Neural progenitor cell (in vitro differentiated cells): ENCODE results near the gene CDK16. TPM values are rescaled to one million over a fixed set of nuclear protein-coding genes. Genes with fewer than 3 reads are reported as not detected.

ENCODE experiments used
- DNase-seq: peaks from one replicate; pipeline ENCODE4 v3.0.0-alpha.2; 2016; ENCODE audit warnings: low spot score
- H2AFZ ChIP-seq: fragments of 200-600 bp; sonication (generic); replicated peaks from 2 replicates; pipeline ENCODE4 v1.6.1; 2016; ENCODE audit warnings: antibody characterized with exemption
- H3F3A ChIP-seq: fragments of 200-600 bp; sonication (generic); 2 replicates; pipeline ENCODE4 v1.6.1; 2016; ENCODE audit warnings: antibody characterized with exemption, low read depth
- H3K27ac ChIP-seq: fragments of 200-600 bp; sonication (generic); 2 replicates; pipeline ENCODE4 v1.5.1; 2016; ENCODE audit warnings: mild to moderate bottlenecking
- H3K27me3 ChIP-seq: fragments of 200-600 bp; sonication (generic); 2 replicates; pipeline ENCODE4 v1.6.1; 2016; ENCODE audit warnings: mild to moderate bottlenecking, moderate library complexity
- H3K36me3 ChIP-seq: fragments of 200-600 bp; sonication (generic); 2 replicates; pipeline ENCODE4 v1.5.1; 2016
- H3K4me1 ChIP-seq: fragments of 200-600 bp; sonication (generic); 2 replicates; pipeline ENCODE4 v1.6.1; 2016; ENCODE audit warnings: mixed run types
- H3K4me2 ChIP-seq: fragments of 200-600 bp; sonication (generic); 2 replicates; pipeline ENCODE4 v1.6.1; 2016
- H3K4me3 ChIP-seq: fragments of 200-600 bp; sonication (generic); 2 replicates; pipeline ENCODE4 v1.5.1; 2016
- H3K79me2 ChIP-seq: fragments of 200-600 bp; sonication (generic); 2 replicates; pipeline ENCODE4 v1.6.1; 2016; ENCODE audit warnings: low read depth
- H3K9ac ChIP-seq: fragments of 200-600 bp; sonication (generic); 2 replicates; pipeline ENCODE4 v1.6.1; 2016
- H3K9me3 ChIP-seq: fragments of 200-600 bp; sonication (generic); 2 replicates; pipeline ENCODE4 v1.5.1; 2016; ENCODE audit warnings: low read depth
- H4K20me1 ChIP-seq: fragments of 200-600 bp; sonication (generic); 2 replicates; pipeline ENCODE4 v1.6.1; 2016; ENCODE audit warnings: low read depth
- H3K27ac Mint-ChIP-seq: 3 replicates; pipeline ENCODE4 v1.8.0; 2021; ENCODE audit warnings: mixed read lengths
- H3K27me3 Mint-ChIP-seq: 2 replicates; pipeline ENCODE4 v1.8.0; 2022; ENCODE audit warnings: low read depth, mild to moderate bottlenecking, inconsistent platforms, moderate library complexity, mixed read lengths; ENCODE audit not compliant: insufficient read depth
- H3K36me3 Mint-ChIP-seq: 3 replicates; pipeline ENCODE4 v1.8.0; 2021; ENCODE audit warnings: mixed read lengths
- H3K4me1 Mint-ChIP-seq: 3 replicates; pipeline ENCODE4 v1.8.0; 2021; ENCODE audit warnings: mixed read lengths
- H3K4me3 Mint-ChIP-seq: 3 replicates; pipeline ENCODE4 v1.8.0; 2021; ENCODE audit warnings: mild to moderate bottlenecking, moderate library complexity, mixed read lengths
- H3K9me3 Mint-ChIP-seq: 3 replicates; pipeline ENCODE4 v1.8.0; 2020; ENCODE audit warnings: mixed read lengths
- EZH2 ChIP-seq: fragments of 200-600 bp; sonication (generic); IDR thresholded peaks from 2 replicates; pipeline ENCODE4 v1.6.1; 2017; ENCODE audit warnings: antibody characterized with exemption, mild to moderate bottlenecking, moderate library complexity
- EZH2phosphoT487 ChIP-seq: fragments of 200-600 bp; sonication (generic); IDR thresholded peaks from 2 replicates; pipeline ENCODE4 v1.6.1; 2017; ENCODE audit warnings: antibody characterized with exemption
- total RNA-seq: library from RNA; depleted of rRNA; stranded (reverse); fragments of >200 nt; gene quantifications from 2 replicates; pipeline ENCODE4 v1.2.3, GENCODE V29; 2015; ENCODE audit warnings: low replicate concordance
- TF ChIP-seq, protein P1 (sequence below): fragments of 200-600 bp; sonication (generic); IDR thresholded peaks from 2 replicates; pipeline ENCODE4 v1.5.1; 2017; ENCODE audit warnings: antibody characterized with exemption, mild to moderate bottlenecking

The CDK16 gene
- total RNA-seq, 1 donor from 2014 or later: 166 TPM

GRCh38 chrX:47181301-47181700 is 37.2 kb upstream of the CDK16 start:
- Histone ChIP-seq H3F3A (no peaks in the 10 kb centered on the region), H3K4me1 (no peaks in the 10 kb centered on the region), H2AFZ (no peak overlapping the region), H3K27ac (no peak overlapping the region), H3K4me3 (no peak overlapping the region), H3K79me2 (no peaks in the 10 kb centered on the region), H3K4me2 (no peak overlapping the region), H3K9me3 (no peaks in the 10 kb centered on the region), H3K36me3 (no peaks in the 10 kb centered on the region), H4K20me1 (no peaks in the 10 kb centered on the region), H3K27me3 (no peaks in the 10 kb centered on the region), H3K9ac (no peak overlapping the region)
- Mint-ChIP-seq H3K27ac (no peak overlapping the region), H3K36me3 (peaks cover 17% of the 10 kb centered on the region), H3K27me3 (peaks cover 6% of the 10 kb centered on the region), H3K4me3 (no peak overlapping the region), H3K4me1 (no peaks in the 10 kb centered on the region), H3K9me3 (peaks cover 11% of the 10 kb centered on the region)
- DNase-seq: no peak
- TF ChIP-seq EZH2 (no peak), EZH2phosphoT487 (no peak)
- TF ChIP-seq, protein P1, sequence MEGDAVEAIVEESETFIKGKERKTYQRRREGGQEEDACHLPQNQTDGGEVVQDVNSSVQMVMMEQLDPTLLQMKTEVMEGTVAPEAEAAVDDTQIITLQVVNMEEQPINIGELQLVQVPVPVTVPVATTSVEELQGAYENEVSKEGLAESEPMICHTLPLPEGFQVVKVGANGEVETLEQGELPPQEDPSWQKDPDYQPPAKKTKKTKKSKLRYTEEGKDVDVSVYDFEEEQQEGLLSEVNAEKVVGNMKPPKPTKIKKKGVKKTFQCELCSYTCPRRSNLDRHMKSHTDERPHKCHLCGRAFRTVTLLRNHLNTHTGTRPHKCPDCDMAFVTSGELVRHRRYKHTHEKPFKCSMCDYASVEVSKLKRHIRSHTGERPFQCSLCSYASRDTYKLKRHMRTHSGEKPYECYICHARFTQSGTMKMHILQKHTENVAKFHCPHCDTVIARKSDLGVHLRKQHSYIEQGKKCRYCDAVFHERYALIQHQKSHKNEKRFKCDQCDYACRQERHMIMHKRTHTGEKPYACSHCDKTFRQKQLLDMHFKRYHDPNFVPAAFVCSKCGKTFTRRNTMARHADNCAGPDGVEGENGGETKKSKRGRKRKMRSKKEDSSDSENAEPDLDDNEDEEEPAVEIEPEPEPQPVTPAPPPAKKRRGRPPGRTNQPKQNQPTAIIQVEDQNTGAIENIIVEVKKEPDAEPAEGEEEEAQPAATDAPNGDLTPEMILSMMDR: no peak

DNA sequence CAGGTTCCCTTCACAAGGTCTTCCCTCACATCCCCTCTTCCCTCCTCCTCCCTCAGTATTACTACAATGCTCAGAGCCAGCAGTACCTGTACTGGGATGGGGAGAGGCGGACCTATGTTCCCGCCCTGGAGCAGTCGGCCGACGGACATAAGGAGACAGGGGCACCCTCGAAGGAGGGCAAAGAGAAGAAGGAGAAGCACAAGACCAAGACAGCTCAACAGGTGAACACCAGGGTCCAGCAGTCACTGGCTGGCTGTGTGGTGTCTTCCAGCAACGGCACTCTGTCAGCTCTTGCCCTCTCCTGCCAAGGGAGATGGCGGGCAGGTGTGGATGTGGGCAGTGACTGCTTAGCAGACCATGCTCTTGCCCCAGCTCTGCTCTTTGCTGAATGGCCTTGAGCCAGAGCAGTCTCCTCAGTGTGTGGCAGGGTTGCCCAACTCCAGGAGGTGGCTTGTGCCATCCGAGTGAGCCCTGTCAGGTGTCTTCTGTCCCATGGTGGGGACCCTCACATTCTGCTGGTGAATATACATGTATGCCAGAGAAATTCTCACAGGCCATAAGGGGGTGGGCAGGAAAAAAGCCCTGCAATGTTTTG is 36.3 kb upstream of the CDK16 start:
- no peaks in the 10 kb centered on the region for H3K27me3 ChIP-seq
- no peak for DNase-seq
- Mint-ChIP-seq H3K4me1 (no peaks in the 10 kb centered on the region), H3K9me3 (peaks cover 8% of the 10 kb centered on the region), H3K27me3 (peaks cover 6% of the 10 kb centered on the region), H3K4me3 (no peak overlapping the region), H3K36me3 (peaks cover 15% of the 10 kb centered on the region), H3K27ac (no peak overlapping the region)
- H3K27ac ChIP-seq: no peak overlapping the region
- H3K4me1 ChIP-seq: no peaks in the 10 kb centered on the region
- H3K9me3 ChIP-seq: no peaks in the 10 kb centered on the region
- H3F3A ChIP-seq: no peaks in the 10 kb centered on the region
- no peaks in the 10 kb centered on the region for H4K20me1 ChIP-seq
- no peaks in the 10 kb centered on the region for H3K36me3 ChIP-seq
- no peak overlapping the region for H2AFZ ChIP-seq
- no peak overlapping the region for H3K4me3 ChIP-seq
- TF ChIP-seq, protein P1: no peak
- TF ChIP-seq EZH2: no peak
- no peak for TF ChIP-seq EZH2phosphoT487
- H3K4me2 ChIP-seq: no peak overlapping the region
- no peaks in the 10 kb centered on the region for H3K79me2 ChIP-seq
- no peak overlapping the region for H3K9ac ChIP-seq

GRCh38 chrX:47184486-47184885 is 34.0 kb upstream of the CDK16 start:
- DNase-seq: no peak
- Mint-ChIP-seq H3K27me3 (peaks cover 6% of the 10 kb centered on the region), H3K4me3 (peak overlapping the region; percentile 27), H3K4me1 (no peaks in the 10 kb centered on the region), H3K36me3 (peaks cover 7% of the 10 kb centered on the region), H3K9me3 (peaks cover 4% of the 10 kb centered on the region), H3K27ac (no peak overlapping the region)
- Histone ChIP-seq H3K4me2 (no peak overlapping the region), H3K4me3 (no peak overlapping the region), H3K4me1 (no peaks in the 10 kb centered on the region), H3K9ac (no peak overlapping the region), H3K27ac (no peak overlapping the region), H2AFZ (no peak overlapping the region), H3K79me2 (no peaks in the 10 kb centered on the region), H3K27me3 (no peaks in the 10 kb centered on the region), H4K20me1 (no peaks in the 10 kb centered on the region), H3K9me3 (no peaks in the 10 kb centered on the region), H3K36me3 (no peaks in the 10 kb centered on the region), H3F3A (peaks cover 6% of the 10 kb centered on the region)
- TF ChIP-seq EZH2phosphoT487 (no peak), EZH2 (no peak)
- TF ChIP-seq, protein P1: no peak
